Stimulated activated CD4-positive, alpha-beta T cell treated with anti-CD3 and anti-CD28 coated beads, Interleukin-2, amount 100 ng/mL, for 24 hours (primary cell): ENCODE results near the gene RAB40C.

Experiments
- DNase-seq, 2 donors: peaks; one replicate each; pipeline ENCODE4 v3.0.0-alpha.2; 2020

RAB40C gene, protein sequence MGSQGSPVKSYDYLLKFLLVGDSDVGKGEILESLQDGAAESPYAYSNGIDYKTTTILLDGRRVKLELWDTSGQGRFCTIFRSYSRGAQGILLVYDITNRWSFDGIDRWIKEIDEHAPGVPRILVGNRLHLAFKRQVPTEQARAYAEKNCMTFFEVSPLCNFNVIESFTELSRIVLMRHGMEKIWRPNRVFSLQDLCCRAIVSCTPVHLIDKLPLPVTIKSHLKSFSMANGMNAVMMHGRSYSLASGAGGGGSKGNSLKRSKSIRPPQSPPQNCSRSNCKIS

DNA sequence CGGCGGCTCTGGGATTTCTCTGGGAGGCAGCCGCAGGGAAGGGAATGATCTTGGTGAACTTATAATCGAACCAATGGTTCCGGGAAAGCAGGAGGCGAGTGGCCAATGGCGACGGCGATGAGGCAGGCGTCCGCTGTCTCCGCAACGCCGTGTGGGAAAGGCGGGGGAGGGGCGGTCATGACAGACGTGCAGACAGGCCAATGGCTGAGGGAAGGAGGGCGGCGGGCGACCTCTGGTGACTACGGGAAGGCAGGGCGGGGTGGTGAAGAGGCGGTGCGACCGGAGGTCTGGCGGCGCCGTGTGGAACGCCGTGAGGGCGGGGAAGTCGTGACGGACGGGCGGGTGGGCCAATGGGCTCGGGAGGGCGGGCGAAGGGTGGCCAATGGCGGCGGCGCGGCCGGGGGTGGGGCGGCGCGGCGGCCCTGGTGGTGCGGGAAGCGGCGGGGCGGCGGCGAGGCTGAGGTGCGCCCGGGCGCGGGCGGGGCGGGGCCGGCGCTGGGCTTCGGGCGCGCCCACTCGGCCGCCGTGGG lies at the start of gene RAB40C:
Gene RAB40C (plus strand): TSS at position 409 of the 530 bp plus-strand sequence. CDS start 226 bp downstream, outside the sequence.
- DNase-seq: peak; percentile 99 to 100

GRCh38 chr16:540645-541340 lies 49.1 kb upstream of the RAB40C start:
- DNase-seq: no peak

GRCh38 chr16:543301-544164 lies 46.3 kb upstream of the RAB40C start:
- no peak for DNase-seq

DNA sequence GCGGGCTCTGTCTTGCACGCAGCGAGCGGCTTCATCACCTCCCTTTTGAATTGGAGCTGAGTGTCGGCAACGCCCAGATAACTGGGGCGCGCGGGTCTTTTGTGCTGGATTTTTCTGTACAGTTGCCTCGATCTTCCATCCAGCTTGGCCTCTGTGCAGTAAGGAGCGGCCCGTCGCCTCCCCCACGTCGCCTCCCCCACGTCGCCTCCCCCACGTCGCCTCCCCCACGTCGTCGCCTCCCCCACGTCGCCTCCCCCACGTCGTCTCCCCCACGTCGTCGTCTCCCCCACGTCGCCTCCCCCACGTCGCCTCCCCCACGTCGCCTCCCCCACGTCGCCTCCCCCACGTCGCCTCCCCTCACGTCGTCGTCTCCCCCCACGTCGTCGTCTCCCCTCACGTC lies 45.3 kb upstream of the RAB40C start:
- no peak for DNase-seq

- peak; percentile 49 to 67 for DNase-seq
Observed at GRCh38 chr16:546909-547770, 42.7 kb upstream of the RAB40C start.

GRCh38 chr16:548586-548985 lies 41.3 kb upstream of the RAB40C start:
- DNase-seq: no peak

DNA sequence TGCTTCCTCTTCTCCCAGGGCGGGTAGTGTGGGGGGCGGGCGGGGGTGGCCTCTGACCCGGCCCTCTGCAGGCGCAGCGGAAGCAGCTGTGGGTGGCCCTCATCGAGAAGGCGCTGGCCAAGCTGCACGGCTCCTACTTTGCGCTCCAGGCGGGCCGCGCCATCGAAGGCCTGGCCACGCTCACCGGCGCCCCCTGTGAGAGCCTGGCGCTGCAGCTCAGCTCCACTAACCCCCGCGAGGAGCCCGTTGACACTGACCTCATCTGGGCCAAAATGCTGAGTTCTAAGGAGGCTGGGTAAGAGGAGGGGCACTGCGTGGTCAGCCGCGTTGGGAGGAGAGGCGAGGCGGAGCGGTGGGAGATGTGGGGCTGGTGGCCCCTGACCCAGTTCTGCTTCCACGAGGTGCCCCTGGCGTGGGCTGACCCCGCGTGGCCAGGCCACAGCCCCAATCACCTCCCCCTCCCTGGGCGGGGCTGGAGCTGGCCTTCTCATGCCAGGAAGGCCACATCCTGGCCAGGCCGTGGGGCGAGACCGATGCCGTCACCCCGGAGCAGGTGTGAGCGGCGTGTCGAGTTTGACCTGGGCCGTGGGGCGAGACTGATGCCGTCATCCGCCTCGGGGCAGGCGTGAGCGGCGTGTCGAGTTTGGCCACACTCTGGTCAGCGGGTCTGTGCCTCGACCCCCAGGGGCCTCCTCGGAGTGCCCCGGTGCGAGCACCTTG lies 40.2 kb upstream of the RAB40C start:
- no peak for DNase-seq

DNA sequence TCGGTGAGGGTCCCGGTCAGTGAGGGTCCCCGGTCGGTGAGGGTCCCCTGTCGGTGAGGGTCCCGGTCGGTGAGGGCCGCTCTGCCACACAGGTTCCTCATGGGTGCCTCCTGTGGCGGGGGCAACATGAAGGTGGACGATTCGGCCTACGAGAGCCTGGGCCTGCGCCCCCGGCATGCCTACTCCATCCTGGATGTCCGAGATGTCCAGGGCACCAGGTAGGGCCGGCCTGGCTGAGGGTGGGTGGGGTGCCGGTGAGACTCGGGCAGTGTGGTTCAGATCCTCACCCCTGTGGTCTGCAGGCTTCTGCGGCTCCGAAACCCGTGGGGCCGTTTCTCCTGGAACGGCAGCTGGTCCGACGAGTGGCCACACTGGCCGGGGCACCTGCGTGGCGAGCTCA lies 38.7 kb upstream of the RAB40C start:
- no peak for DNase-seq

GRCh38 chr16:552171-552570 lies 37.7 kb upstream of the RAB40C start:
- DNase-seq: no peak

- no peak for DNase-seq
Observed at GRCh38 chr16:553601-554296, 36.1 kb upstream of the RAB40C start.

DNA sequence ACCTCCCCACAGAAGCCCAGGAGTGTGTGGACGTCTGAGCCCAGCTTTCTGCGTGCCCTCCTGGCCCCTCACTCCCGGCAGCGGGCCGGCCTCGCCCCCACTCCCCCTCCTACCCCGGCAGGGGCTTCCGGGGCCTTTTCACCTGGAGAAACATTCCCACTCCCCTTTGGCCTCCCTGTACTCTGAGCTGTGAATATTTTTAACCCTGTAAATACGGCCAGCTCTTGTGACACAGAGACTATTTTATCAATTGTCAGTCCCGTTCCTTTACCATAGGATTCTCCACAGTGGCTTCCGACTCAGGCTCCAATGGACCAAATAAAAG lies 35.6 kb upstream of the RAB40C start:
- DNase-seq: no peak

GRCh38 chr16:554640-555365 lies 35.1 kb upstream of the RAB40C start:
- no peak for DNase-seq

DNA sequence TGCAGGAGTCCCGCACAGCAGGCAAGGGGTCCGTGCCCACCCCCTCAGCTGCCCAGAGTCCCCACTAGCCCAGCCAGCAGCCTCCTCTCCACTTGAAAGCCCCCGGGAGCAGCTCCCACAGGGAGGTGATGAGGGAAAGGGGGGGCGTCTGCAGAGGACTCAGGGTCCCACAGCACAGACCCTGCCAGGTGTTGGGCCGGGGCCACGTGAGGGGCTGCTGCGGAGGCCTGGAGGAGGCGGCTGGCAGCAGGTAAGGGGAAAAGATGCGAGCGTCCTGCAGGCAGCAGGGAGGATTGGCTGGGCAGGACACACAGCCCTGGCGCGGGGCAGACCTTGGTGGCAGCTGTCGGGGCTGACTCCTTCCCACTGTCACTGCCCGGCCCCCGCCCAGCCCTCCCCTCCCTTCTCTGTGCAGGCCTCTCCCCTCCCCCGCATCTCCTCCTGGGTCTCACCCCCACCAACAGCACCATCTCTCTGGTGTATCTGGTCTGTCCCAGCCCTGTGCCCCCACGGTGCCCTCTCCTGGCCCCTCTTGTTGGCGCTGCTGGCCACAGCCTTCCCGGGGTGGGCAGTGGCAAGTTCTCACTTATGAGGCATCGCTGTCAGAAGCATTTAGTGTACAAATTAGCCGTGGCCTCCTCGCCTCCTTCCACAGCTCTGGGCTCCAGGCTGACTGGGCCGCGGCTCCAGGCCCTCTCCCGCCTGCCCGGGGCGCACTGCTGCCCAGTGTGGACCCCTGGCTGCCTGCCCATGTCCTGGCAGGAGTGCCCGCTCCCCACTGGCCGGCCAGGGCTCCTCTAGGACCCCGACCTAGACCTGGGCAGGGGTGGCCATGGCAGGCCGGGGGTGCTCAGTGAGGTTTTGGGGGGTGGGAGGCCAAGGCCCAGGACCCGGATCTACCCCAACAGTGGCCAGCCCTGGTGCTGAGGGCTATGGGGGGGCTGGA lies 34.1 kb upstream of the RAB40C start:
- DNase-seq: no peak

GRCh38 chr16:556474-557173 lies 33.2 kb upstream of the RAB40C start:
- DNase-seq: no peak

- DNase-seq: no peak
Observed at GRCh38 chr16:557463-558297, 32.2 kb upstream of the RAB40C start.

- DNase-seq: no peak
Observed at GRCh38 chr16:558298-559020, 31.4 kb upstream of the RAB40C start.

DNA sequence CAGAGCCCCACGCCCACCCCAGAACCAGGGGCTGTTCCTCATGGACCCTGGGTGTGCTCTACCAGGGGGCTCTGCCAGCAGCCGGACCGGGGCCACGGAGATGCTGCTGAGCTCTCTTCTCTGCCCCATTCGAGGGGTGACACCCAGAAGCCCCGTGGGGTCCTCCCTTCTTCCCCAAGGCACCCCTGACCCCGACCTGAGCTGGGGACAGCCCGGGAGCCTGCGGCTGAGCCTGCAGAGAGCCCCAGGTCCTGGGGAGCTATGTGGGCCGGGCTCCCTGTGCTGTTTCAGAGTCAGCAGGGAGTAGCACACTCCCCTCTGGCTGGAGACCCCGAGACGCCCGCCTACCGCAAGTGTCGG lies 30.9 kb upstream of the RAB40C start:
- no peak for DNase-seq
